Sigmoid colon (tissue), 7 donors: Measurements from ENCODE around the gene EEF1A2. TPM values are rescaled to one million over a fixed set of nuclear protein-coding genes. Genes with fewer than 3 reads are reported as not detected.

ENCODE experiments used
- DNase-seq: peaks from one replicate; pipeline ENCODE4 v3.0.0-alpha.2; 2019
- H3K27ac ChIP-seq, 4 donors: fragments of 200-600 bp; sonication (generic); one replicate each; pipeline ENCODE4 v1.5.1; 2016 to 2019; ENCODE audit warnings: mild to moderate bottlenecking in 1 of 4
- H3K27me3 ChIP-seq, 3 donors: fragments of 200-600 bp; sonication (generic); one replicate each; pipeline ENCODE4 v1.5.1; 2019; ENCODE audit warnings: mild to moderate bottlenecking in 1 of 3
- H3K36me3 ChIP-seq, 4 donors: fragments of 200-600 bp; sonication (generic); one replicate each; pipeline ENCODE4 v1.5.1; 2016 to 2019
- H3K4me1 ChIP-seq, 4 donors: fragments of 200-600 bp; sonication (generic); one replicate each; pipeline ENCODE4 v1.5.1; 2017 to 2019
- H3K4me3 ChIP-seq, 4 donors: fragments of 200-600 bp; sonication (generic); one replicate each; pipeline ENCODE4 v1.5.1; 2017 to 2019; ENCODE audit warnings: mild to moderate bottlenecking in 2 of 4, moderate library complexity in 1 of 4
- H3K9me3 ChIP-seq, 4 donors: fragments of 200-600 bp in 3 of 4; sonication (generic) in 3 of 4; one replicate each; pipeline versions ENCODE4 v1.5.1 to v1.6.1; 2013 to 2019
- CTCF ChIP-seq, 4 experiments: fragments of 450-650 bp in 3 of 4; fragments of 200-600 bp in 1 of 4; IDR thresholded peaks; one replicate each; pipeline ENCODE4 v1.5.1; 2016 to 2019; ENCODE audit warnings: antibody characterized with exemption in 4 of 4, mild to moderate bottlenecking in 3 of 4, moderate library complexity in 2 of 4
- EP300 ChIP-seq, 4 donors: sonication (generic); formaldehyde crosslinking; IDR thresholded peaks; one replicate each; pipeline ENCODE4 v1.6.1; 2017; ENCODE audit warnings: antibody characterized with exemption in 4 of 4
- POLR2A ChIP-seq, 2 donors: fragments of 450-650 bp; IDR thresholded peaks; one replicate each; pipeline ENCODE4 v1.6.1; 2016; ENCODE audit warnings: antibody characterized with exemption in 2 of 2, mild to moderate bottlenecking in 2 of 2, moderate library complexity in 2 of 2
- POLR2AphosphoS5 ChIP-seq, 4 donors: sonication (generic); formaldehyde crosslinking; IDR thresholded peaks; one replicate each; pipeline ENCODE4 v1.6.1; 2017; ENCODE audit warnings: antibody characterized with exemption in 4 of 4
- WGBS, 2 donors: extraction: QIAGEN DNeasy Blood & Tissue Kit; methylation state at CpG; one replicate each; pipeline ENCODE4 v1.1.7; 2013; 5-methylcytosine and 5-hydroxymethylcytosine counted together
- intact Hi-C: fragments of 100-400 bp; cut with DNase I; formaldehyde crosslinking; loops from one replicate; pipeline ENCODE4 v1.15.1; 2023
- polyA plus RNA-seq, 3 donors: library from polyadenylated mRNA; stranded (reverse); fragments of 200-250 nt; gene quantifications; one replicate each; pipeline ENCODE4 v1.2.3, GENCODE V29; 2013
- total RNA-seq, 4 donors: library from RNA; depleted of rRNA; stranded (reverse); fragments of >200 nt; gene quantifications; one replicate each; pipeline ENCODE4 v1.1.0, GENCODE V29; 2016
- donor health status: healthy with polysubstance abuse.
- donor health status: Bipolar disorder and iron deficiency.
- donor health status: healthy.

Gene EEF1A2
- total and polyA plus RNA-seq, 7 donors = 2.8 to 14.3 (median 7.8) TPM

- intact Hi-C loops = no loop called here
- Histone ChIP-seq H3K4me1 (no peaks in the 10 kb centered on the region), H3K27ac (no peak overlapping the region), H3K36me3 (no peaks in the 10 kb centered on the region), H3K27me3 (peaks cover 4 to 49% (median 20%) of the 10 kb centered on the region in 3 donors), H3K4me3 (no peak overlapping the region), H3K9me3 (no peaks in the 10 kb centered on the region)
- no peak for TF ChIP-seq CTCF (IDR thresholded peaks at IDR 0.05)
- TF ChIP-seq POLR2AphosphoS5 (IDR thresholded peaks at IDR 0.05) = no peak
- no peak for TF ChIP-seq POLR2A (IDR thresholded peaks at IDR 0.05)
- no peak for TF ChIP-seq EP300 (IDR thresholded peaks at IDR 0.05)
- no peak for DNase-seq
- 28 to 39% methylated on average over 11 of the region's 11 CpGs for WGBS, 2 donors
Observed at GRCh38 chr20:63442100-63442493, 56.8 kb downstream of the EEF1A2 start.

- WGBS, 2 donors = 26 to 50% methylated on average over 22 of the region's 22 CpGs
- peaks cover 4 to 43% (median 13%) of the 10 kb centered on the region in 3 donors for H3K27me3 ChIP-seq
Observed at GRCh38 chr20:63441136-63442099, 57.5 kb downstream of the EEF1A2 start.

GRCh38 chr20:63440366-63440955 lies 58.4 kb downstream of the EEF1A2 start:
- no peak for TF ChIP-seq CTCF (IDR thresholded peaks at IDR 0.05)
- no peak for TF ChIP-seq EP300 (IDR thresholded peaks at IDR 0.05)
- TF ChIP-seq POLR2AphosphoS5 (IDR thresholded peaks at IDR 0.05) = no peak
- no peak for TF ChIP-seq POLR2A (IDR thresholded peaks at IDR 0.05)
- Histone ChIP-seq H3K36me3 (no peaks in the 10 kb centered on the region), H3K27ac (no peak overlapping the region), H3K4me1 (no peaks in the 10 kb centered on the region), H3K27me3 (peaks cover 4 to 35% (median 7%) of the 10 kb centered on the region in 3 donors), H3K4me3 (no peak overlapping the region), H3K9me3 (no peaks in the 10 kb centered on the region)
- DNase-seq = no peak
- intact Hi-C loops = no loop called here
- 76 to 81% methylated on average over 26 of the region's 26 CpGs for WGBS, 2 donors

More at GRCh38 chr20:63441136-63442099, 57.5 kb downstream of the EEF1A2 start:
- DNase-seq = no peak
- Histone ChIP-seq H3K27ac (no peak overlapping the region), H3K36me3 (no peaks in the 10 kb centered on the region), H3K4me3 (no peak overlapping the region), H3K4me1 (no peaks in the 10 kb centered on the region), H3K9me3 (no peaks in the 10 kb centered on the region)
- TF ChIP-seq CTCF (IDR thresholded peaks at IDR 0.05) (no peak), POLR2AphosphoS5 (IDR thresholded peaks at IDR 0.05) (no peak), EP300 (IDR thresholded peaks at IDR 0.05) (no peak), POLR2A (IDR thresholded peaks at IDR 0.05) (no peak)
- intact Hi-C loops = no loop called here

- 83 to 88% methylated on average over 15 of the region's 15 CpGs for WGBS, 2 donors
- intact Hi-C loops = no loop called here
- H3K27me3 ChIP-seq = peaks cover 4 to 32% (median 7%) of the 10 kb centered on the region in 3 donors
Observed at GRCh38 chr20:63439866-63440265, 59.0 kb downstream of the EEF1A2 start.

More at GRCh38 chr20:63439866-63440265, 59.0 kb downstream of the EEF1A2 start:
- no peak for DNase-seq
- no peak overlapping the region for H3K27ac ChIP-seq
- H3K4me1 ChIP-seq = no peaks in the 10 kb centered on the region
- H3K9me3 ChIP-seq = no peaks in the 10 kb centered on the region
- H3K36me3 ChIP-seq = no peaks in the 10 kb centered on the region
- H3K4me3 ChIP-seq = no peak overlapping the region
- no peak for TF ChIP-seq POLR2A (IDR thresholded peaks at IDR 0.05)
- TF ChIP-seq EP300 (IDR thresholded peaks at IDR 0.05) = no peak
- TF ChIP-seq CTCF (IDR thresholded peaks at IDR 0.05) = no peak
- TF ChIP-seq POLR2AphosphoS5 (IDR thresholded peaks at IDR 0.05) = no peak
